Measurements from ENCODE around the gene TTC24. TPM values are rescaled to one million over a fixed set of nuclear protein-coding genes. Genes with fewer than 3 reads are reported as not detected.
A peak's percentile ranks its signal among the peaks of the same experiment; 100 is the strongest.

TTC24 gene
- total and polyA plus RNA-seq, 4 donors = 0.12 to 0.31 (median 0.23) TPM; not detected in 1

- ATAC-seq (ENCODE audit: insufficient read depth, low FRiP score) (no peak), DNase-seq (no peak)
- Histone ChIP-seq H3K4me3 (peak overlapping the region; percentile 34), H3K36me3 (ENCODE audit: control insufficient read depth in 4 of 4, insufficient read depth in 4 of 4, low read length in 4 of 4) (no peaks in the 10 kb centered on the region), H3K27me3 (ENCODE audit: control insufficient read depth in 3 of 3, insufficient read depth in 3 of 3, low read length in 2 of 3) (peaks cover 5 to 59% (median 41%) of the 10 kb centered on the region in 3 donors), H3K9me3 (ENCODE audit: control insufficient read depth in 4 of 4, insufficient read depth in 3 of 4, low read length in 3 of 4) (peaks cover 0 to 5% (median 0%) of the 10 kb centered on the region in 4 donors), H3K27ac (ENCODE audit: low read depth in 1 of 2, low read length in 1 of 2) (no peak overlapping the region), H3K9ac (ENCODE audit: insufficient read depth in 1 of 2, low read length in 2 of 2) (no peak overlapping the region), H3K4me1 (ENCODE audit: control insufficient read depth in 5 of 5, insufficient read depth in 5 of 5, low read length in 5 of 5) (peaks cover 0 to 18% (median 3%) of the 10 kb centered on the region in 5 donors)
- no peak for TF ChIP-seq CTCF (IDR thresholded peaks at IDR 0.05; ENCODE audit: control extremely low read depth, extremely low read depth)
- 3 to 4% methylated on average over 47 to 54 of the region's 55 CpGs for WGBS, 2 donors
Measured at GRCh38 chr1:156624814-156625435, 45.4 kb downstream of the TTC24 start.

- ATAC-seq (ENCODE audit: insufficient read depth, low FRiP score) = peak; percentile 56
- peak; percentile 51 to 64 (median 60) for DNase-seq
- Histone ChIP-seq H3K9ac (ENCODE audit: insufficient read depth in 1 of 2, low read length in 2 of 2) (no peak overlapping the region), H3K27ac (ENCODE audit: low read depth in 1 of 2, low read length in 1 of 2) (no peak overlapping the region), H3K36me3 (ENCODE audit: control insufficient read depth in 4 of 4, insufficient read depth in 4 of 4, low read length in 4 of 4) (no peaks in the 10 kb centered on the region), H3K9me3 (ENCODE audit: control insufficient read depth in 4 of 4, insufficient read depth in 3 of 4, low read length in 3 of 4) (peaks cover 0 to 5% (median 0%) of the 10 kb centered on the region in 4 donors), H3K27me3 (ENCODE audit: control insufficient read depth in 3 of 3, insufficient read depth in 3 of 3, low read length in 2 of 3) (peaks cover 5 to 56% (median 37%) of the 10 kb centered on the region in 3 donors), H3K4me1 (ENCODE audit: control insufficient read depth in 5 of 5, insufficient read depth in 5 of 5, low read length in 5 of 5) (peaks cover 0 to 18% (median 3%) of the 10 kb centered on the region in 5 donors), H3K4me3 (no peak overlapping the region)
- WGBS, 2 donors = 2 to 3% methylated on average over 45 of the region's 45 CpGs
- TF ChIP-seq CTCF (IDR thresholded peaks at IDR 0.05; ENCODE audit: control extremely low read depth, extremely low read depth) = peak; percentile 63
Measured at GRCh38 chr1:156625436-156626078, 46.0 kb downstream of the TTC24 start.

GRCh38 chr1:156626079-156626438, 46.5 kb downstream of the TTC24 start:
- no peaks in the 10 kb centered on the region for H3K36me3 ChIP-seq (ENCODE audit: control insufficient read depth in 4 of 4, insufficient read depth in 4 of 4, low read length in 4 of 4)
- peaks cover 5 to 55% (median 37%) of the 10 kb centered on the region in 3 donors for H3K27me3 ChIP-seq (ENCODE audit: control insufficient read depth in 3 of 3, insufficient read depth in 3 of 3, low read length in 2 of 3)
- H3K9ac ChIP-seq (ENCODE audit: insufficient read depth in 1 of 2, low read length in 2 of 2) = no peak overlapping the region
- H3K9me3 ChIP-seq (ENCODE audit: control insufficient read depth in 4 of 4, insufficient read depth in 3 of 4, low read length in 3 of 4) = peaks cover 0 to 5% (median 0%) of the 10 kb centered on the region in 4 donors
- no peak overlapping the region for H3K27ac ChIP-seq (ENCODE audit: low read depth in 1 of 2, low read length in 1 of 2)
- no peak overlapping the region for H3K4me3 ChIP-seq
- TF ChIP-seq CTCF (IDR thresholded peaks at IDR 0.05; ENCODE audit: control extremely low read depth, extremely low read depth) = no peak
- no peak for DNase-seq
- WGBS, 2 donors = 37 to 40% methylated on average over 4 of the region's 4 CpGs
- ATAC-seq (ENCODE audit: insufficient read depth, low FRiP score) = no peak
- peaks cover 0 to 18% (median 3%) of the 10 kb centered on the region in 5 donors for H3K4me1 ChIP-seq (ENCODE audit: control insufficient read depth in 5 of 5, insufficient read depth in 5 of 5, low read length in 5 of 5)
